Smooth muscle cell (in vitro differentiated cells): ENCODE measurements around the gene RBM5. TPM values are rescaled to one million over a fixed set of nuclear protein-coding genes. Genes with fewer than 3 reads are reported as not detected.

Experiments used
- DNase-seq: peaks from one replicate; lab custom pipeline; 2025; ENCODE audit not compliant: unreplicated experiment; lab: John Stamatoyannopoulos, UW
- H2AFZ ChIP-seq: fragments of 200-600 bp; sonication (generic); 2 replicates; pipeline ENCODE4 v1.6.0; 2016; ENCODE audit warnings: antibody characterized with exemption, low read depth, mild to moderate bottlenecking
- H3F3A ChIP-seq: fragments of 200-600 bp; sonication (generic); 2 replicates; pipeline ENCODE4 v1.6.0; 2017; ENCODE audit warnings: antibody characterized with exemption, low read depth
- H3K27ac ChIP-seq: fragments of 200-600 bp; sonication (generic); 2 replicates; pipeline ENCODE4 v1.5.1; 2016; ENCODE audit warnings: low read depth, mild to moderate bottlenecking
- H3K27me3 ChIP-seq: fragments of 200-600 bp; sonication (generic); 2 replicates; pipeline ENCODE4 v1.6.1; 2016; ENCODE audit warnings: low read depth, mild to moderate bottlenecking
- H3K36me3 ChIP-seq: fragments of 200-600 bp; sonication (generic); 2 replicates; pipeline ENCODE4 v1.5.1; 2016; ENCODE audit warnings: low read depth
- H3K4me1 ChIP-seq: fragments of 200-600 bp; sonication (generic); 2 replicates; pipeline ENCODE4 v1.5.1; 2016; ENCODE audit warnings: low read depth
- H3K4me2 ChIP-seq: fragments of 200-600 bp; sonication (generic); 2 replicates; pipeline ENCODE4 v1.6.0; 2016; ENCODE audit warnings: mild to moderate bottlenecking
- H3K4me3 ChIP-seq: fragments of 200-600 bp; sonication (generic); 2 replicates; pipeline ENCODE4 v1.5.1; 2016; ENCODE audit warnings: mild to moderate bottlenecking
- H3K79me2 ChIP-seq: fragments of 200-600 bp; sonication (generic); 2 replicates; pipeline ENCODE4 v1.6.0; 2016; ENCODE audit warnings: low read depth, mild to moderate bottlenecking
- H3K9ac ChIP-seq: fragments of 200-600 bp; sonication (generic); 2 replicates; pipeline ENCODE4 v1.6.0; 2016; ENCODE audit warnings: low read depth
- H3K9me3 ChIP-seq: fragments of 200-600 bp; sonication (generic); replicated peaks from 2 replicates; pipeline ENCODE4 v1.5.1; 2016; ENCODE audit warnings: low read depth
- H4K20me1 ChIP-seq: fragments of 200-600 bp; sonication (generic); 2 replicates; pipeline ENCODE4 v1.6.0; 2016; ENCODE audit warnings: low read depth
- WGBS: methylation state at CpG from one replicate; pipeline ENCODE4 v1.1.7; 2016; ENCODE audit warnings: low lambda C conversion rate; 5-methylcytosine and 5-hydroxymethylcytosine counted together
- polyA plus RNA-seq: library from polyadenylated mRNA; unstranded; fragments of >200 nt; fragmentation: Nextera tagmentation; extraction: Ambion mirVana; gene quantifications from 2 replicates; pipeline ENCODE4 v1.2.1, GENCODE V29; 2016
- total RNA-seq: library from RNA; depleted of rRNA; stranded (reverse); fragments of >200 nt; gene quantifications from 2 replicates; pipeline ENCODE4 v1.2.3, GENCODE V29; 2014
- TF ChIP-seq, protein P1 (sequence below): fragments of 200-600 bp; sonication (generic); IDR thresholded peaks from 2 replicates; pipeline ENCODE4 v1.5.1; 2017; ENCODE audit warnings: borderline replicate concordance, mild to moderate bottlenecking, antibody characterized with exemption; ENCODE audit not compliant: insufficient read depth, poor library complexity, severe bottlenecking

Gene RBM5
- total and polyA plus RNA-seq, 2 experiments from 2014 or later: 56.0 to 151 TPM

DNA sequence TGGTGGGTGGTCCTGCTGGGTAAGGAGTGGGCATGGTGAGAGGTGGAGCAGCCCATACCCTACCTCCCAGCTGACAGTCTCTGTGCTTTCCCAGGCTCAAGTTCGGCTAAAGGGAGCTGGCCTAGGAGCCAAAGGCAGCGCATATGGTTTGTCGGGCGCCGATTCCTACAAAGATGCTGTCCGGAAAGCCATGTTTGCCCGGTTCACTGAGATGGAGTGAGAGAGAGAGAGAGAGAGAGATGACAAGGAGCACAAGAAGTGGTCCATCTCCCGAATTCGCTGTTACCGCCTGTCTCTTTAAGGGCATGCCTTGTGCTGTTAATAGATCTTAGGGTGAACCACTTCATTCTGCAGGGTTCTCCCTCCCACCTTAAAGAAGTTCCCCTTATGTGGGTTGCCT lies 29.5 kb downstream of the RBM5 start:
- Histone ChIP-seq H4K20me1 (peaks cover 93% of the 10 kb centered on the region), H3K27ac (no peak overlapping the region), H3F3A (peaks cover 48% of the 10 kb centered on the region), H2AFZ (no peak overlapping the region), H3K36me3 (peaks cover 45% of the 10 kb centered on the region), H3K79me2 (no peaks in the 10 kb centered on the region), H3K4me2 (no peak overlapping the region), H3K4me1 (no peaks in the 10 kb centered on the region), H3K27me3 (no peaks in the 10 kb centered on the region), H3K9ac (no peak overlapping the region), H3K4me3 (no peak overlapping the region), H3K9me3 (no peaks in the 10 kb centered on the region)
- TF ChIP-seq, protein P1, sequence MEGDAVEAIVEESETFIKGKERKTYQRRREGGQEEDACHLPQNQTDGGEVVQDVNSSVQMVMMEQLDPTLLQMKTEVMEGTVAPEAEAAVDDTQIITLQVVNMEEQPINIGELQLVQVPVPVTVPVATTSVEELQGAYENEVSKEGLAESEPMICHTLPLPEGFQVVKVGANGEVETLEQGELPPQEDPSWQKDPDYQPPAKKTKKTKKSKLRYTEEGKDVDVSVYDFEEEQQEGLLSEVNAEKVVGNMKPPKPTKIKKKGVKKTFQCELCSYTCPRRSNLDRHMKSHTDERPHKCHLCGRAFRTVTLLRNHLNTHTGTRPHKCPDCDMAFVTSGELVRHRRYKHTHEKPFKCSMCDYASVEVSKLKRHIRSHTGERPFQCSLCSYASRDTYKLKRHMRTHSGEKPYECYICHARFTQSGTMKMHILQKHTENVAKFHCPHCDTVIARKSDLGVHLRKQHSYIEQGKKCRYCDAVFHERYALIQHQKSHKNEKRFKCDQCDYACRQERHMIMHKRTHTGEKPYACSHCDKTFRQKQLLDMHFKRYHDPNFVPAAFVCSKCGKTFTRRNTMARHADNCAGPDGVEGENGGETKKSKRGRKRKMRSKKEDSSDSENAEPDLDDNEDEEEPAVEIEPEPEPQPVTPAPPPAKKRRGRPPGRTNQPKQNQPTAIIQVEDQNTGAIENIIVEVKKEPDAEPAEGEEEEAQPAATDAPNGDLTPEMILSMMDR: no peak
- DNase-seq: no peak
- WGBS: over 99% methylated on average over 10 of the region's 10 CpGs

DNA sequence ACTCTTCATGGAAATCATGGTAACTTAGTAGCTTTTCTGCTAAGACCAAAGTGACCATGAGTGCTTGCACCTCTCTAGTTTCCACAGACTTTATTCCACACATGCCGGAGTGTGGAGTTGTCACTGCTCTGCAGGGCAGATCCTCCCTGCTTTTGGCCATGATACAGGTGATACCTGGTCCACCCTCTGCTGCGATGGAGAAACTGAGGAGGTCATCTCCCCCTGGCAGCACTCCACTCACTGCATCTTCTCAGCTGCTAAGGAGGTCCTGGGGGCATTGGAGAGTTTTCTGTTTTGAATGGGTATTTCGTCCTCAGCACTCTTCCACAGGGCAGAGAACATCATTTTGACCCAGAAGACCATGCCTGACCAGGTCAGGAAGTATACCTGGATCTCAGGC lies 31.1 kb downstream of the RBM5 start:
- peaks cover 35% of the 10 kb centered on the region for H3F3A ChIP-seq
- H3K27ac ChIP-seq: no peak overlapping the region
- H3K79me2 ChIP-seq: no peaks in the 10 kb centered on the region
- no peak overlapping the region for H3K9ac ChIP-seq
- peaks cover 31% of the 10 kb centered on the region for H3K36me3 ChIP-seq
- no peak for DNase-seq
- TF ChIP-seq, protein P1: no peak
- H3K9me3 ChIP-seq: no peaks in the 10 kb centered on the region
- no peak overlapping the region for H3K4me3 ChIP-seq
- peaks cover 5% of the 10 kb centered on the region for H3K4me1 ChIP-seq
- H4K20me1 ChIP-seq: peaks cover 77% of the 10 kb centered on the region
- WGBS: 98% methylated on average over 3 of the region's 3 CpGs
- H3K27me3 ChIP-seq: no peaks in the 10 kb centered on the region
- no peak overlapping the region for H2AFZ ChIP-seq
- no peak overlapping the region for H3K4me2 ChIP-seq

DNA sequence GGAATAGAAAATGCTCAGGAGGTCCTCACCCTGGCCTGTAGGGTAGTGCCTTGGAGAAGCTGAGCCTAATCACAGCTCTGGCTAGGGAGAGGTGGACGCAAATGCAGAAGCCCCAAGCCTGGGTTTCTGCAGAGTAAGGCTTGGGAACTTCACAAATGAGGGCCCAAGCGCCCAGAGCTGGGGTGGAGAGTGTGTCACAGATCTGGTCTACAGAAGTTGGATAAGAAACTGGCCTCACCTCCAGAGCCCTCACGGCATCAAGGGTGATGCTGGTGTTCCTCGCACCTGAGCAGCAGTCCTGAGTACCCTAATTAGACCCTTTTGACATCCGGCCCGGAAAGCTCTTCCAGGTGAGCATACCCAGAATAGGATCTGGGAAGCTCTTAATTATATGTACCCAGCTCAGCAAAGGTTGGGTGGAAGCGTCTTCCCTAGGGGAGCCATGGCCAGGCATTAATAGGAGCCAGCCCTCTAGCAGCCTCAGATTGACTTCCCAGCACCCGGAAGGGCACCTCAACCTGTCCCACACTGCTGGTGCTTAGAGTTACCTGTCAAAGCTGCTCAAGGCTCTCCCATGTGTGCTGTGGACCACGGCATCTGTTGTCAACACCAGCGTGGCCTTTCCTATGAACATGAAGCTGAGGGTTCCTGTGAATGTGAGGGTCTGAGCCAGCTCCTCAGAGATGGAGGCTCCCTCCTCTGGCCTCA lies 31.8 kb downstream of the RBM5 start:
- H3K4me1 ChIP-seq: peaks cover 8% of the 10 kb centered on the region
- no peak overlapping the region for H3K9ac ChIP-seq
- no peak overlapping the region for H3K4me2 ChIP-seq
- peaks cover 28% of the 10 kb centered on the region for H3F3A ChIP-seq
- H3K9me3 ChIP-seq: no peaks in the 10 kb centered on the region
- H3K27me3 ChIP-seq: no peaks in the 10 kb centered on the region
- TF ChIP-seq, protein P1: no peak
- H4K20me1 ChIP-seq: peaks cover 71% of the 10 kb centered on the region
- peaks cover 23% of the 10 kb centered on the region for H3K36me3 ChIP-seq
- no peaks in the 10 kb centered on the region for H3K79me2 ChIP-seq
- DNase-seq: no peak
- H3K27ac ChIP-seq: no peak overlapping the region
- H2AFZ ChIP-seq: no peak overlapping the region
- 98% methylated on average over 10 of the region's 10 CpGs for WGBS
- no peak overlapping the region for H3K4me3 ChIP-seq
